SK-N-SH (cell line): ENCODE measurements around the gene MTA3. TPM values are rescaled to one million over a fixed set of nuclear protein-coding genes. Genes with fewer than 3 reads are reported as not detected.

Experiments
- CTCF ChIA-PET: fragments of 300-600, 350-600 bp; formaldehyde crosslinking; extraction: SDS; loops from one replicate; lab custom pipeline; 2021; lab: Yijun Ruan, JAX
- POLR2A ChIA-PET: fragments of 350-600 bp; sonication (Branson Sonifier 250); formaldehyde crosslinking; extraction: SDS; loops from one replicate; lab custom pipeline; 2020; ENCODE audit warnings: antibody characterized with exemption, inconsistent platforms; lab: Yijun Ruan, JAX
- DNase-seq: peaks from one replicate; pipeline ENCODE4 v3.0.0; 2012
- H2AFZ ChIP-seq: fragments of 200-600 bp; sonication (generic); 2 replicates; pipeline ENCODE4 v1.8.1; 2016; ENCODE audit warnings: antibody characterized with exemption, mild to moderate bottlenecking, low read depth
- H3F3A ChIP-seq: fragments of 200-600 bp; sonication (generic); replicated peaks from 2 replicates; pipeline ENCODE3; 2016; ENCODE audit warnings: antibody characterized with exemption, mild to moderate bottlenecking; ENCODE audit not compliant: insufficient read depth
- H3K27ac ChIP-seq, 2 experiments: fragments of 200-500 bp in 1 of 2; fragments of 200-600 bp in 1 of 2; sonication (Bioruptor generic) in 1 of 2; sonication (generic), shearing (Covaris generic) in 1 of 2; 2 replicates each; pipeline versions ENCODE4 v1.5.1 to v1.6.1; 2014 to 2016; ENCODE audit warnings: low read depth in 2 of 2, inconsistent platforms in 1 of 2, low read length in 1 of 2, mild to moderate bottlenecking in 1 of 2, mixed read lengths in 1 of 2
- H3K27me3 ChIP-seq: fragments of 200-600 bp; sonication (generic), shearing (Covaris generic); 2 replicates; pipeline ENCODE4 v1.6.1; 2016; ENCODE audit warnings: mixed run types; ENCODE audit not compliant: insufficient read depth
- H3K36me3 ChIP-seq, 2 experiments: fragments of 200-500 bp in 1 of 2; fragments of 200-600 bp in 1 of 2; sonication (Bioruptor generic) in 1 of 2; sonication (generic) in 1 of 2; replicated peaks in 1 of 2; 2 replicates each; pipeline versions ENCODE3 to v1.5.1; 2014 to 2016; ENCODE audit warnings: low read length in 1 of 2, mild to moderate bottlenecking in 1 of 2; ENCODE audit not compliant: insufficient read depth in 2 of 2, control insufficient read depth in 1 of 2
- H3K4me1 ChIP-seq, 2 experiments: fragments of 200-500 bp in 1 of 2; fragments of 200-600 bp in 1 of 2; sonication (Bioruptor generic) in 1 of 2; sonication (generic), shearing (Covaris generic) in 1 of 2; 2 replicates each; pipeline versions ENCODE4 v1.5.1 to v1.6.1; 2014 to 2016; ENCODE audit warnings: low read depth in 1 of 2, low read length in 1 of 2, mixed run types in 1 of 2; ENCODE audit not compliant: insufficient read depth in 2 of 2, control insufficient read depth in 1 of 2
- H3K4me2 ChIP-seq: fragments of 200-600 bp; sonication (generic), shearing (Covaris generic); 2 replicates; pipeline ENCODE4 v1.6.1; 2017; ENCODE audit warnings: mixed run types
- H3K4me3 ChIP-seq, 2 experiments: fragments of 200-500 bp in 1 of 2; fragments of 200-600 bp in 1 of 2; sonication (Bioruptor generic) in 1 of 2; sonication (generic), shearing (Covaris generic) in 1 of 2; 2 replicates each; pipeline versions ENCODE4 v1.5.1 to v1.8.1; 2014 to 2016; ENCODE audit warnings: low read depth in 2 of 2, inconsistent platforms in 1 of 2, low read length in 1 of 2, mild to moderate bottlenecking in 1 of 2, mixed read lengths in 1 of 2, moderate library complexity in 1 of 2
- H3K79me2 ChIP-seq: fragments of 200-600 bp; sonication (generic); 2 replicates; pipeline ENCODE4 v1.8.1; 2017; ENCODE audit warnings: mild to moderate bottlenecking; ENCODE audit not compliant: insufficient read depth
- H3K9ac ChIP-seq: fragments of 200-600 bp; sonication (generic); 2 replicates; pipeline ENCODE4 v1.6.1; 2017; ENCODE audit warnings: mixed run types
- H3K9me2 ChIP-seq: fragments of 200-600 bp; sonication (generic); 2 replicates; pipeline ENCODE4 v1.6.1; 2017; ENCODE audit warnings: mixed run types
- H3K9me3 ChIP-seq: fragments of 200-600 bp; sonication (generic); 2 replicates; pipeline ENCODE4 v1.6.1; 2017; ENCODE audit warnings: mixed run types, mild to moderate bottlenecking, moderate library complexity
- H4K20me1 ChIP-seq: fragments of 200-600 bp; sonication (generic); 2 replicates; pipeline ENCODE4 v1.6.1; 2017; ENCODE audit warnings: mild to moderate bottlenecking, mixed run types; ENCODE audit not compliant: insufficient read depth
- CHD2 ChIP-seq: fragments of 150-350 bp; IDR thresholded peaks from 2 replicates; pipeline ENCODE4 v1.6.1; 2018; ENCODE audit warnings: low read length; ENCODE audit not compliant: partially characterized antibody
- FOSL2 ChIP-seq: IDR thresholded peaks from 2 replicates; pipeline ENCODE4 v1.4.0; 2012; ENCODE audit warnings: low read depth, mild to moderate bottlenecking, moderate library complexity, borderline replicate concordance
- FOXJ3 ChIP-seq: sonication (generic); formaldehyde crosslinking; IDR thresholded peaks from 2 replicates; pipeline ENCODE4 v1.5.1; 2020; ENCODE audit warnings: mild to moderate bottlenecking, missing genetic modification reagents
- FOXM1 ChIP-seq: IDR thresholded peaks from 2 replicates; pipeline ENCODE4 v1.4.0; 2012; ENCODE audit warnings: low read depth, mild to moderate bottlenecking
- MEF2A ChIP-seq: IDR thresholded peaks from 2 replicates; pipeline ENCODE4 v1.4.0; 2012; ENCODE audit warnings: low read depth, borderline replicate concordance
- MXI1 ChIP-seq: IDR thresholded peaks from 2 replicates; pipeline ENCODE4 v1.6.1; 2012; ENCODE audit warnings: mild to moderate bottlenecking, low read depth, low read length, improper control_type of control experiment
- RCOR1 ChIP-seq: fragments of 150-350 bp; IDR thresholded peaks from 2 replicates; pipeline ENCODE4 v1.6.1; 2017; ENCODE audit warnings: antibody characterized with exemption, low read length
- RXRA ChIP-seq: IDR thresholded peaks from 2 replicates; pipeline ENCODE4 v1.4.0; 2012; ENCODE audit warnings: low read depth, mild to moderate bottlenecking, borderline replicate concordance
- TAF1 ChIP-seq: IDR thresholded peaks from 2 replicates; pipeline ENCODE4 v1.6.1; 2012; ENCODE audit warnings: low read depth, mild to moderate bottlenecking, low read length, moderate library complexity, borderline replicate concordance
- TCF12 ChIP-seq: IDR thresholded peaks from 2 replicates; pipeline ENCODE4 v1.4.0; 2012
- WGBS: methylation state at CpG from one replicate; pipeline ENCODE4 v1.1.6; 2017; ENCODE audit warnings: low lambda C conversion rate; 5-methylcytosine and 5-hydroxymethylcytosine counted together
- polyA plus RNA-seq, 3 experiments: library from polyadenylated mRNA; depleted of rRNA; stranded (reverse); fragments of >200 nt; gene quantifications; 2 replicates each; pipeline ENCODE4 v1.2.3, GENCODE V29; 2012
- TF ChIP-seq, protein P1 (sequence below): IDR thresholded peaks from 2 replicates; pipeline ENCODE4 v1.4.0; 2012; ENCODE audit warnings: low read depth
- TF ChIP-seq, protein P2 (sequence below): fragments of 150-350 bp; IDR thresholded peaks from 2 replicates; pipeline ENCODE4 v1.6.1; 2016; ENCODE audit warnings: mild to moderate bottlenecking, low read depth, low read length

The MTA3 gene
- polyA plus RNA-seq, 1 of the 3 experiments (the other 2 are of a cell fraction) = 30.8 TPM

DNA sequence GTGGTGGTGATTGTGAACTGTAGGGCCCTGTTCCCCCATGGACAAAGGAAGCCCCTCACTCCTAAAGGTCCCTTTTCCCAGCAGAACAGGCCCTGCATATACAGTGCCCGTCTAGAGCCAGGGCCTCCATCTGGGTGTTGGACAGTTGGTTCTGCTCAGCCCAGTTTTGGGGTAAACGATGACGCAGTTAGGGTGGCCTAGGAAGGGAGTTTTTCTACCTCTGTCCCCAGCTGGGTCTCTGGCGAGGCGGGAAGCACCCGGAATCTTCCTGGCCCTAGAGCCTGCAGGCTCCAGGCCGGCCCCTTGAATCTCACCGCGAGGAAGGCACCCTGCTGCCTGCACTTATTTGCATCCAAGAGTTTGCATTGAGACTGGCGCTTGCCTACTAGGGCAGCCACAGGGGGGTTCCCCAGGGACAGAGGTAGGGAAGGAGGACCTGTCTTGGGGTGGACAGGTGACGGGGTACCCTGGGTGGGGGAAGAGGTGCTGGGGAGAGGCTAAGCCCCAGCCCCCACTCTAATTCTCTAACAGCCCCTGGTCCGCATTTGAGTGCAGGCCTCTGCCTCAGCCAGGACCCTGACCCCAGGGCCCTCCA, 529 bp upstream of the MTA3 start:
- no peak for DNase-seq
- peak overlapping the region; percentile 68; the same call in 1 of the 2 replicates for H2AFZ ChIP-seq
- H4K20me1 ChIP-seq = no peaks in the 10 kb centered on the region
- H3K36me3 ChIP-seq = peaks cover 0 to 8% of the 10 kb centered on the region in 2 experiments
- H3K9me3 ChIP-seq = no peaks in the 10 kb centered on the region
- H3K9ac ChIP-seq = no peak overlapping the region
- peak overlapping the region in 1 of 2 experiments; percentile 54; a peak in 2 of 4 replicates for H3K27ac ChIP-seq
- TF ChIP-seq FOXJ3 (no peak), MEF2A (no peak)
- TF ChIP-seq, protein P1, sequence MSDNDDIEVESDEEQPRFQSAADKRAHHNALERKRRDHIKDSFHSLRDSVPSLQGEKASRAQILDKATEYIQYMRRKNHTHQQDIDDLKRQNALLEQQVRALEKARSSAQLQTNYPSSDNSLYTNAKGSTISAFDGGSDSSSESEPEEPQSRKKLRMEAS = no peak
- TF ChIP-seq, all 33 proteins: peak for 0
- ChIA-PET CTCF (interaction anchor here (2.8 kb wide), 1 partner anchor 72 kb away, joined by 11 read pairs; no protein-coding TSS in a partner anchor), POLR2A (no interaction called here)
- 79% methylated on average over 5 of the region's 12 CpGs for WGBS
- H3K27me3 ChIP-seq = no peaks in the 10 kb centered on the region; the same call in 1 of the 2 replicates
- H3K9me2 ChIP-seq = no peaks in the 10 kb centered on the region
- peaks cover 8% of the 10 kb centered on the region for H3F3A ChIP-seq
- H3K4me2 ChIP-seq = no peak overlapping the region
- H3K79me2 ChIP-seq = peaks cover 36% of the 10 kb centered on the region
- H3K4me3 ChIP-seq = peak overlapping the region in 1 of 2 experiments; percentile 63; a peak in 1 of 4 replicates
- peaks cover 0 to 12% of the 10 kb centered on the region in 2 experiments; a peak in 2 of 4 replicates for H3K4me1 ChIP-seq

DNA sequence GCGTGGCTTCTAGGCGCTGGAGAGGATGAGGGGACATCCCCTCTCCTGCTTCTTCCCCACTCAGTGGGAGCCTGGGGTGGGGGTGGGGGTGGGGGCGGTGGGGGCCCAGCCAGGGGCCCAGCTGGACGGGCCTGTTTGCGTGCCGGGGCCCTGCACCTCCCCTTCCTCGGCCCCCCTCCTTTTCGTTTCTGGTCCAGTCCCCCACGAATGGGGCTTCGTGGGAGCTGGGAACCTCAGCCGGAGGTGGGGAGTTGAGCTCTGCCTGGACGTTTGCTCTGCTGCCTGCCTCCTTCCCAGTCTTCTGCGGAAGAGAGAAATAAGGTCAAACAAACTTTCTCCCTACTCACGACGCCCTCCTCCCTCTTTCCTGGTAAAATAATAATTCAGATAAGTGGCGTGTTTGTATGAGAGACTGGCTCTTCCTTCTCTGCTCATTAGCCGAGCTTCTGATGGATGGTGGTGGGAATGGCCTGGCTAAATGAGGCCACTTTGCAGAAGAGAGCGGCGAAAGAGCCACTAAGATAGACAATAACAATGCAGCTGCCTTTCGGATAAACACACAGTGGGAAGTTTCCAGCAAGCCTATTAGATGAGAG, 782 bp downstream of the MTA3 start:
- H3K9me3 ChIP-seq = no peaks in the 10 kb centered on the region
- ChIA-PET POLR2A (interaction anchor here (0.6 to 0.9 kb wide), 5 partner anchors 10 to 241 kb away, joined by 3 to 5 read pairs (median 3); partner anchors contain the start of gene KCNG3), CTCF (interaction anchor here (1.0 to 4.8 kb wide), 3 partner anchors 34 to 94 kb away, joined by 3 to 27 read pairs (median 4); no protein-coding TSS in a partner anchor)
- 2% methylated on average over 20 of the region's 20 CpGs for whole genome bisulfite sequencing
- H3K27me3 ChIP-seq = no peaks in the 10 kb centered on the region
- H2AFZ ChIP-seq = peak overlapping the region; percentile 70
- peaks cover 0 to 8% of the 10 kb centered on the region in 2 experiments for H3K36me3 ChIP-seq
- peaks cover 0 to 12% of the 10 kb centered on the region in 2 experiments; a peak in 2 of 4 replicates for H3K4me1 ChIP-seq
- TF ChIP-seq CHD2 (peak; percentile 25), MEF2A (no peak)
- no peaks in the 10 kb centered on the region for H3K9me2 ChIP-seq
- peak overlapping the region; percentile 63 to 78 for H3K4me3 ChIP-seq
- no peaks in the 10 kb centered on the region for H4K20me1 ChIP-seq
- H3K79me2 ChIP-seq = peaks cover 44% of the 10 kb centered on the region
- DNase-seq = peak; percentile 83
- peaks cover 8% of the 10 kb centered on the region for H3F3A ChIP-seq
- peak overlapping the region; percentile 77 for H3K9ac ChIP-seq
- peak overlapping the region; percentile 96 for H3K4me2 ChIP-seq
- peak overlapping the region; percentile 40 to 88 for H3K27ac ChIP-seq

DNA sequence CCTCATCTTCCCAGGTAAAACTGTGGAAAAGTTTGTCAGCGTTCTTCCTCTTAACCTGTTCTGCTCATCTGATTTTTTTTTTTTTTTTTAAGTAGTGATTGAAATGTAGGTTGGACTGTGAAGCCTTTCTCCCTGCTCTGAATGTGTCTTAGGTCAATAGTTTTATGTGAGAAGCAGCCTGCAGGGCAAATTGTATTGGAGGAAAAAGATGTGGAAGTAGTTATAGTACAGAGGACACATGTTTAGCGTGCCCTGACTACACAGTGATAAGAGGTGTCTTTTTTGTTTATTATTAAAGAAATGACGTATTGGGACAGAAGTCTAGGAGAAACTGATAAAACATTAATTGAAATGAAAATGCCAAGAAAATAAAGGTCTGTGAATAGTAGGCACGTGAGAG, 1.5 kb downstream of the MTA3 start:
- H2AFZ ChIP-seq = no peak overlapping the region; the same call in 1 of the 2 replicates
- peaks cover 48% of the 10 kb centered on the region for H3K79me2 ChIP-seq
- peak overlapping the region; percentile 63 to 78 for H3K4me3 ChIP-seq
- no peaks in the 10 kb centered on the region for H3K9me2 ChIP-seq
- peak overlapping the region; percentile 40 to 88; a peak in 3 of 4 replicates for H3K27ac ChIP-seq
- H4K20me1 ChIP-seq = no peaks in the 10 kb centered on the region
- TF ChIP-seq TAF1 (no peak), RCOR1 (no peak; the same call in 1 of the 2 replicates), RXRA (no peak), TCF12 (no peak), MXI1 (peak; percentile 74), FOSL2 (no peak), FOXM1 (no peak)
- TF ChIP-seq, protein P2, sequence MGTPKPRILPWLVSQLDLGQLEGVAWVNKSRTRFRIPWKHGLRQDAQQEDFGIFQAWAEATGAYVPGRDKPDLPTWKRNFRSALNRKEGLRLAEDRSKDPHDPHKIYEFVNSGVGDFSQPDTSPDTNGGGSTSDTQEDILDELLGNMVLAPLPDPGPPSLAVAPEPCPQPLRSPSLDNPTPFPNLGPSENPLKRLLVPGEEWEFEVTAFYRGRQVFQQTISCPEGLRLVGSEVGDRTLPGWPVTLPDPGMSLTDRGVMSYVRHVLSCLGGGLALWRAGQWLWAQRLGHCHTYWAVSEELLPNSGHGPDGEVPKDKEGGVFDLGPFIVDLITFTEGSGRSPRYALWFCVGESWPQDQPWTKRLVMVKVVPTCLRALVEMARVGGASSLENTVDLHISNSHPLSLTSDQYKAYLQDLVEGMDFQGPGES = no peak
- H3F3A ChIP-seq = peaks cover 8% of the 10 kb centered on the region
- CTCF ChIA-PET = interaction anchor here (1.0 to 4.8 kb wide), 4 partner anchors 26 to 94 kb away, joined by 3 to 27 read pairs (median 4); no protein-coding TSS in a partner anchor
- H3K36me3 ChIP-seq = peaks cover under 1 to 13% of the 10 kb centered on the region in 2 experiments
- H3K27me3 ChIP-seq = no peaks in the 10 kb centered on the region
- H3K9ac ChIP-seq = peak overlapping the region; percentile 77; the same call in 1 of the 2 replicates
- H3K4me1 ChIP-seq = peaks cover 0 to 12% of the 10 kb centered on the region in 2 experiments; a peak in 2 of 4 replicates
- POLR2A ChIA-PET = interaction anchor here (0.7 to 0.9 kb wide), 2 partner anchors 9 to 76 kb away, joined by 3 read pairs; partner anchors contain the start of gene KCNG3
- H3K9me3 ChIP-seq = no peaks in the 10 kb centered on the region
- DNase-seq = peak; percentile 60
- 43% methylated on average over 4 of the region's 4 CpGs for WGBS
- peak overlapping the region; percentile 96 for H3K4me2 ChIP-seq
